GM10248 (cell line): ENCODE data around the gene POLR2E.

Experiments used
- CTCF ChIA-PET: fragments of 300-600 bp; sonication (Branson Sonifier 250); formaldehyde crosslinking; extraction: SDS; loops from one replicate; lab custom pipeline; 2021; ENCODE audit warnings: antibody characterized with exemption; lab: Yijun Ruan, JAX
- POLR2A ChIA-PET: fragments of 350-650 bp; sonication (Branson Sonifier 250); formaldehyde crosslinking; extraction: SDS; loops from one replicate; lab custom pipeline; 2020; ENCODE audit warnings: antibody characterized with exemption; lab: Yijun Ruan, JAX
- DNase-seq: peaks from one replicate; pipeline ENCODE4 v3.0.0; 2012; ENCODE audit errors: extremely low spot score
- TF ChIP-seq, protein P1 (sequence below): IDR thresholded peaks from 2 replicates; pipeline ENCODE4 v1.5.1; 2012; ENCODE audit warnings: mild to moderate bottlenecking, low read depth; ENCODE audit errors: extremely low read depth, missing control alignments, control extremely low read depth

POLR2E gene

GRCh38 chr19:1040476-1041271 lies 54.5 kb downstream of the POLR2E start:
- CTCF ChIA-PET = interaction anchor here (1.1 to 4.7 kb wide), 5 partner anchors 10 to 72 kb away, joined by 3 to 32 read pairs (median 3); partner anchors contain the start of genes ARHGAP45 and CNN2
- TF ChIP-seq, protein P1, sequence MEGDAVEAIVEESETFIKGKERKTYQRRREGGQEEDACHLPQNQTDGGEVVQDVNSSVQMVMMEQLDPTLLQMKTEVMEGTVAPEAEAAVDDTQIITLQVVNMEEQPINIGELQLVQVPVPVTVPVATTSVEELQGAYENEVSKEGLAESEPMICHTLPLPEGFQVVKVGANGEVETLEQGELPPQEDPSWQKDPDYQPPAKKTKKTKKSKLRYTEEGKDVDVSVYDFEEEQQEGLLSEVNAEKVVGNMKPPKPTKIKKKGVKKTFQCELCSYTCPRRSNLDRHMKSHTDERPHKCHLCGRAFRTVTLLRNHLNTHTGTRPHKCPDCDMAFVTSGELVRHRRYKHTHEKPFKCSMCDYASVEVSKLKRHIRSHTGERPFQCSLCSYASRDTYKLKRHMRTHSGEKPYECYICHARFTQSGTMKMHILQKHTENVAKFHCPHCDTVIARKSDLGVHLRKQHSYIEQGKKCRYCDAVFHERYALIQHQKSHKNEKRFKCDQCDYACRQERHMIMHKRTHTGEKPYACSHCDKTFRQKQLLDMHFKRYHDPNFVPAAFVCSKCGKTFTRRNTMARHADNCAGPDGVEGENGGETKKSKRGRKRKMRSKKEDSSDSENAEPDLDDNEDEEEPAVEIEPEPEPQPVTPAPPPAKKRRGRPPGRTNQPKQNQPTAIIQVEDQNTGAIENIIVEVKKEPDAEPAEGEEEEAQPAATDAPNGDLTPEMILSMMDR = no peak
- peak; percentile 99 for DNase-seq
- POLR2A ChIA-PET = interaction anchor here (1.0 to 1.2 kb wide), 4 partner anchors 19 to 201 kb away, joined by 3 to 8 read pairs (median 3); partner anchors contain the start of genes ARHGAP45, ATP5F1D, RNU6-2 and TMEM259

- POLR2A ChIA-PET = interaction anchor here (1.0 to 1.2 kb wide), 3 partner anchors 18 to 202 kb away, joined by 3 to 8 read pairs (median 3); partner anchors contain the start of genes ARHGAP45, ATP5F1D, RNU6-2 and TMEM259
- TF ChIP-seq, protein P1 = no peak
- CTCF ChIA-PET = interaction anchor here (0.8 to 4.7 kb wide), 8 partner anchors 9 to 202 kb away, joined by 3 to 32 read pairs (median 4); partner anchors contain the start of genes ARHGAP45, ATP5F1D, CNN2 and GPX4
- DNase-seq = peak; percentile 96
These were observed 55.3 kb downstream of the POLR2E start, which contains the start of gene ABCA7 for GRCh38 chr19:1039646-1040475. ABCA7 (plus strand) TSS chr19:1040107; CDS start chr19:1041362, 1,255 bp downstream.

GRCh38 chr19:1038978-1039645 lies 56.1 kb downstream of the POLR2E start:
- TF ChIP-seq, protein P1 = no peak
- no peak for DNase-seq
- ChIA-PET CTCF (interaction anchor here (0.8 to 4.7 kb wide), 8 partner anchors 9 to 202 kb away, joined by 3 to 32 read pairs (median 4); partner anchors contain the start of genes ARHGAP45, ATP5F1D, CNN2 and GPX4), POLR2A (interaction anchor here (1.0 kb wide), 2 partner anchors 17 to 202 kb away, joined by 3 to 8 read pairs; partner anchors contain the start of genes ATP5F1D, RNU6-2 and TMEM259)

DNA sequence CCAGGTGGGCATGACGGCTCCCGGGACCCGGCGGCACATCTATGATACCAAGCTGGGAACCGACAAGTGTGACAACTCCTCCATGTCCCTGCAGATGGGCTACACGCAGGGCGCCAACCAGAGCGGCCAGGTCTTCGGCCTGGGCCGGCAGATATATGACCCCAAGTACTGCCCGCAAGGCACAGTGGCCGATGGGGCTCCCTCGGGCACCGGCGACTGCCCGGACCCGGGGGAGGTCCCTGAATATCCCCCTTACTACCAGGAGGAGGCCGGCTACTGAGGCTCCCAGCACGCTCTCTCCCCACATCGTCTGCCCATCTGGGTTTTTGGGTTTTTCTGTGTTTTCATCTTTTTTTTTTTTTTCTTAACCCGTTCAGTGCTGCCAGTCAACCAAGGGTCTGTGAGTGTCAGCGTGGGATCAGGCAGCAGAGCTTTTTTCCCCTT lies 57.5 kb downstream of the POLR2E start:
- ChIA-PET POLR2A (interaction anchor here (1.4 kb wide), 1 partner anchor 10 kb away, joined by 4 read pairs; no protein-coding TSS in a partner anchor), CTCF (interaction anchor here (1.5 to 4.7 kb wide), 3 partner anchors 11 to 207 kb away, joined by 3 to 32 read pairs (median 5); partner anchors contain the start of genes ATP5F1D and CNN2)

More for the DNA sequence above, 57.5 kb downstream of the POLR2E start:
- DNase-seq = no peak
- TF ChIP-seq, protein P1 = no peak
